Astrocyte (in vitro differentiated cells and primary cell): Measurements from ENCODE around the gene HEMGN. TPM values are rescaled to one million over a fixed set of nuclear protein-coding genes. Genes with fewer than 3 reads are reported as not detected.

Experiments used
- DNase-seq: peaks from one replicate; pipeline ENCODE4 v3.0.0-alpha.2; 2010; ENCODE audit warnings: low read depth
- FAIRE-seq: peaks from 2 replicates; lab custom pipeline; 2011; peaks lifted over from hg19 to GRCh38; lab: Jason Lieb, UNC
- H2AFZ ChIP-seq: 2 replicates; pipeline ENCODE4 v1.6.0; 2012; ENCODE audit warnings: low read depth, low read length, inconsistent platforms
- H3K27ac ChIP-seq: 2 replicates; pipeline ENCODE4 v1.5.1; 2011; ENCODE audit warnings: low read depth, low read length, inconsistent platforms
- H3K27me3 ChIP-seq: 2 replicates; pipeline ENCODE4 v1.6.0; 2011; ENCODE audit warnings: low read length, inconsistent platforms; ENCODE audit not compliant: insufficient read depth
- H3K36me3 ChIP-seq: 2 replicates; pipeline ENCODE4 v1.5.1; 2011; ENCODE audit warnings: low read length, inconsistent platforms; ENCODE audit not compliant: insufficient read depth
- H3K4me1 ChIP-seq: 2 replicates; pipeline ENCODE4 v1.5.1; 2011; ENCODE audit warnings: low read length, inconsistent platforms; ENCODE audit not compliant: insufficient read depth
- H3K4me2 ChIP-seq: 2 replicates; pipeline ENCODE4 v1.6.0; 2012; ENCODE audit warnings: low read length, inconsistent platforms
- H3K4me3 ChIP-seq: 2 replicates; pipeline ENCODE4 v1.5.1; 2011; ENCODE audit warnings: low read depth, mild to moderate bottlenecking, low read length, inconsistent platforms; ENCODE audit not compliant: insufficient read depth
- H3K79me2 ChIP-seq: 2 replicates; pipeline ENCODE4 v1.6.0; 2012; ENCODE audit warnings: mild to moderate bottlenecking, low read length, inconsistent platforms; ENCODE audit not compliant: insufficient read depth
- H3K9ac ChIP-seq: 2 replicates; pipeline ENCODE4 v1.6.0; 2012; ENCODE audit warnings: mild to moderate bottlenecking, low read length, inconsistent platforms
- H3K9me3 ChIP-seq: 2 replicates; pipeline ENCODE4 v1.5.1; 2012; ENCODE audit warnings: low read depth, mild to moderate bottlenecking, low read length, inconsistent platforms; ENCODE audit not compliant: insufficient read depth
- H4K20me1 ChIP-seq: 2 replicates; pipeline ENCODE4 v1.6.0; 2012; ENCODE audit warnings: low read length, inconsistent platforms; ENCODE audit not compliant: insufficient read depth
- H3K27ac Mint-ChIP-seq: one replicate; pipeline ENCODE4 v1.8.0; 2021; ENCODE audit warnings: mild to moderate bottlenecking, mixed read lengths; ENCODE audit not compliant: unreplicated experiment
- H3K27me3 Mint-ChIP-seq: one replicate; pipeline ENCODE4 v1.8.0; 2021; ENCODE audit warnings: low read depth, mixed read lengths; ENCODE audit not compliant: unreplicated experiment
- H3K36me3 Mint-ChIP-seq: one replicate; pipeline ENCODE4 v1.8.0; 2021; ENCODE audit warnings: low read depth, mixed read lengths; ENCODE audit not compliant: unreplicated experiment
- H3K4me1 Mint-ChIP-seq: one replicate; pipeline ENCODE4 v1.8.0; 2021; ENCODE audit warnings: low read depth, mixed read lengths; ENCODE audit not compliant: unreplicated experiment
- H3K4me3 Mint-ChIP-seq: one replicate; pipeline ENCODE4 v1.8.0; 2021; ENCODE audit warnings: mild to moderate bottlenecking, moderate library complexity, mixed read lengths; ENCODE audit not compliant: unreplicated experiment
- H3K9me3 Mint-ChIP-seq: one replicate; pipeline ENCODE4 v1.8.0; 2021; ENCODE audit warnings: mild to moderate bottlenecking, mixed read lengths; ENCODE audit not compliant: unreplicated experiment
- EZH2 ChIP-seq: IDR thresholded peaks from 2 replicates; pipeline ENCODE4 v1.6.1; 2012; ENCODE audit warnings: mild to moderate bottlenecking, low read length, inconsistent platforms; ENCODE audit not compliant: insufficient read depth
- total RNA-seq: library from RNA; stranded (reverse); gene quantifications from 2 replicates; pipeline ENCODE4 v1.2.1, GENCODE V29; 2021
- TF ChIP-seq, protein P1 (sequence below): IDR thresholded peaks from 2 replicates; pipeline ENCODE4 v1.5.1; 2011; ENCODE audit warnings: low read depth, mild to moderate bottlenecking, inconsistent platforms, low read length, moderate library complexity; ENCODE audit not compliant: insufficient read depth

The HEMGN gene
- total RNA-seq, 1 donor from 2014 or later, result not detected

GRCh38 chr9:97907632-97908031 lies 30.3 kb downstream of the HEMGN start:
- no peak for FAIRE-seq

GRCh38 chr9:97907046-97907445 lies 30.9 kb downstream of the HEMGN start:
- no peak for DNase-seq
- FAIRE-seq, result no peak

More at GRCh38 chr9:97907632-97908031, 30.3 kb downstream of the HEMGN start:
- H4K20me1 ChIP-seq, result peaks cover 12% of the 10 kb centered on the region
- Mint-ChIP-seq H3K36me3 (peaks cover 6% of the 10 kb centered on the region), H3K4me3 (no peak overlapping the region), H3K4me1 (peaks cover 6% of the 10 kb centered on the region), H3K27ac (no peak overlapping the region), H3K27me3 (no peaks in the 10 kb centered on the region), H3K9me3 (peaks cover 2% of the 10 kb centered on the region)
- TF ChIP-seq EZH2, result no peak
- TF ChIP-seq, protein P1, sequence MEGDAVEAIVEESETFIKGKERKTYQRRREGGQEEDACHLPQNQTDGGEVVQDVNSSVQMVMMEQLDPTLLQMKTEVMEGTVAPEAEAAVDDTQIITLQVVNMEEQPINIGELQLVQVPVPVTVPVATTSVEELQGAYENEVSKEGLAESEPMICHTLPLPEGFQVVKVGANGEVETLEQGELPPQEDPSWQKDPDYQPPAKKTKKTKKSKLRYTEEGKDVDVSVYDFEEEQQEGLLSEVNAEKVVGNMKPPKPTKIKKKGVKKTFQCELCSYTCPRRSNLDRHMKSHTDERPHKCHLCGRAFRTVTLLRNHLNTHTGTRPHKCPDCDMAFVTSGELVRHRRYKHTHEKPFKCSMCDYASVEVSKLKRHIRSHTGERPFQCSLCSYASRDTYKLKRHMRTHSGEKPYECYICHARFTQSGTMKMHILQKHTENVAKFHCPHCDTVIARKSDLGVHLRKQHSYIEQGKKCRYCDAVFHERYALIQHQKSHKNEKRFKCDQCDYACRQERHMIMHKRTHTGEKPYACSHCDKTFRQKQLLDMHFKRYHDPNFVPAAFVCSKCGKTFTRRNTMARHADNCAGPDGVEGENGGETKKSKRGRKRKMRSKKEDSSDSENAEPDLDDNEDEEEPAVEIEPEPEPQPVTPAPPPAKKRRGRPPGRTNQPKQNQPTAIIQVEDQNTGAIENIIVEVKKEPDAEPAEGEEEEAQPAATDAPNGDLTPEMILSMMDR, result no peak
- no peak overlapping the region for H3K9ac ChIP-seq
- H3K4me2 ChIP-seq, result no peak overlapping the region
- no peak overlapping the region for H3K4me3 ChIP-seq
- no peaks in the 10 kb centered on the region for H3K27me3 ChIP-seq
- H3K27ac ChIP-seq, result no peak overlapping the region
- H3K4me1 ChIP-seq, result no peaks in the 10 kb centered on the region
- peaks cover 14% of the 10 kb centered on the region for H3K36me3 ChIP-seq
- H2AFZ ChIP-seq, result no peak overlapping the region
- H3K9me3 ChIP-seq, result no peaks in the 10 kb centered on the region
- H3K79me2 ChIP-seq, result peaks cover 5% of the 10 kb centered on the region
- DNase-seq, result no peak

More at GRCh38 chr9:97907046-97907445, 30.9 kb downstream of the HEMGN start:
- H3K27ac Mint-ChIP-seq, result no peak overlapping the region
- no peak overlapping the region for H3K4me3 Mint-ChIP-seq
- H3K36me3 Mint-ChIP-seq, result peaks cover 6% of the 10 kb centered on the region
- Histone ChIP-seq H2AFZ (no peak overlapping the region), H3K27ac (no peak overlapping the region), H4K20me1 (peaks cover 15% of the 10 kb centered on the region), H3K4me2 (no peak overlapping the region), H3K4me1 (no peaks in the 10 kb centered on the region), H3K27me3 (no peaks in the 10 kb centered on the region), H3K36me3 (peaks cover 8% of the 10 kb centered on the region), H3K79me2 (peaks cover 5% of the 10 kb centered on the region), H3K9me3 (no peaks in the 10 kb centered on the region), H3K4me3 (no peak overlapping the region), H3K9ac (no peak overlapping the region)
- H3K4me1 Mint-ChIP-seq, result peaks cover 6% of the 10 kb centered on the region
- peaks cover 2% of the 10 kb centered on the region for H3K9me3 Mint-ChIP-seq
- TF ChIP-seq, protein P1, result no peak
- no peak for TF ChIP-seq EZH2
- H3K27me3 Mint-ChIP-seq, result no peaks in the 10 kb centered on the region
